ENCODE data around the gene RPL13A. TPM values are rescaled to one million over a fixed set of nuclear protein-coding genes. Genes with fewer than 3 reads are reported as not detected.

The RPL13A gene
- total RNA-seq, 2 donors from 2014 or later, result 2,414 to 3,956 TPM

GRCh38 chr19:49528211-49528771, 40.9 kb downstream of the RPL13A start:
- WGBS, result 63% methylated on average over 24 of the region's 25 CpGs

GRCh38 chr19:49530708-49531107, 43.3 kb downstream of the RPL13A start:
- Histone ChIP-seq H3K9me3 (no peaks in the 10 kb centered on the region), H3K36me3 (no peaks in the 10 kb centered on the region), H3K4me3 (no peak overlapping the region), H3K27ac (no peak overlapping the region), H3K4me1 (replicated peaks) (no peaks in the 10 kb centered on the region), H3K27me3 (replicated peaks; ENCODE audit: insufficient read depth) (no peaks in the 10 kb centered on the region)
- 88% methylated on average over 7 of the region's 7 CpGs for WGBS
- TF ChIP-seq CTCF (IDR thresholded peaks at IDR 0.05) (no peak), POLR2A (IDR thresholded peaks at IDR 0.05) (no peak), POLR2AphosphoS5 (IDR thresholded peaks at IDR 0.05) (no peak)
- no peak for DNase-seq (ENCODE audit: low spot score)
- intact Hi-C loops (cut with DNase I), result no loop called here

More at GRCh38 chr19:49528211-49528771, 40.9 kb downstream of the RPL13A start:
- peak overlapping the region; percentile 18 to 29 for H3K4me3 ChIP-seq
- H3K4me1 ChIP-seq (replicated peaks), result no peaks in the 10 kb centered on the region
- DNase-seq (ENCODE audit: low spot score), result no peak
- TF ChIP-seq CTCF (IDR thresholded peaks at IDR 0.05) (no peak), POLR2A (IDR thresholded peaks at IDR 0.05) (no peak), POLR2AphosphoS5 (IDR thresholded peaks at IDR 0.05) (no peak)
- no peaks in the 10 kb centered on the region for H3K27me3 ChIP-seq (replicated peaks; ENCODE audit: insufficient read depth)
- no peaks in the 10 kb centered on the region for H3K9me3 ChIP-seq
- no peaks in the 10 kb centered on the region for H3K36me3 ChIP-seq
- intact Hi-C loops (cut with DNase I), result no loop called here
- no peak overlapping the region for H3K27ac ChIP-seq

GRCh38 chr19:49533551-49534488, 46.4 kb downstream of the RPL13A start:
- Histone ChIP-seq H3K36me3 (no peaks in the 10 kb centered on the region), H3K27me3 (replicated peaks; ENCODE audit: insufficient read depth) (no peaks in the 10 kb centered on the region), H3K4me3 (peak overlapping the region; percentile 41 to 44), H3K27ac (no peak overlapping the region), H3K9me3 (no peaks in the 10 kb centered on the region), H3K4me1 (replicated peaks) (no peaks in the 10 kb centered on the region)
- DNase-seq (ENCODE audit: low spot score), result peak; percentile 55
- no peak for TF ChIP-seq POLR2A (IDR thresholded peaks at IDR 0.05)
- TF ChIP-seq POLR2AphosphoS5 (IDR thresholded peaks at IDR 0.05), result peak; percentile 42
- peak in 2 of 4 experiments; percentile 11 to 52 for TF ChIP-seq CTCF (IDR thresholded peaks at IDR 0.05)
- intact Hi-C loops (cut with DNase I), result no loop called here
- 5% methylated on average over 81 of the region's 87 CpGs for WGBS

- no peak overlapping the region for H3K4me3 ChIP-seq
- DNase-seq (ENCODE audit: low spot score), result no peak
- WGBS, result 78% methylated on average over 8 of the region's 8 CpGs
Measured at GRCh38 chr19:49534632-49535385, 47.4 kb downstream of the RPL13A start.

More at GRCh38 chr19:49534632-49535385, 47.4 kb downstream of the RPL13A start:
- TF ChIP-seq CTCF (IDR thresholded peaks at IDR 0.05), result no peak
- no peak for TF ChIP-seq POLR2AphosphoS5 (IDR thresholded peaks at IDR 0.05)
- no peak for TF ChIP-seq POLR2A (IDR thresholded peaks at IDR 0.05)
- Histone ChIP-seq H3K36me3 (no peaks in the 10 kb centered on the region), H3K9me3 (no peaks in the 10 kb centered on the region), H3K27me3 (replicated peaks; ENCODE audit: insufficient read depth) (no peaks in the 10 kb centered on the region), H3K4me1 (replicated peaks) (no peaks in the 10 kb centered on the region), H3K27ac (no peak overlapping the region)
- intact Hi-C loops (cut with DNase I), result no loop called here

Measured in prostate gland (tissue), 2 donors.